IgD-negative memory B cell (primary cell): ENCODE results near the gene ZFP57. TPM values are rescaled to one million over a fixed set of nuclear protein-coding genes. Genes with fewer than 3 reads are reported as not detected.
A peak's percentile ranks its signal among the peaks of the same experiment; 100 is the strongest.

Source experiments
- H3K27ac Mint-ChIP-seq, 3 donors: one replicate each; pipeline ENCODE4 v1.8.0; 2020 to 2022; ENCODE audit warnings: mild to moderate bottlenecking in 3 of 3, mixed read lengths in 3 of 3, moderate library complexity in 1 of 3
- H3K27me3 Mint-ChIP-seq: one replicate; pipeline ENCODE4 v1.8.0; 2021; ENCODE audit warnings: mixed read lengths
- H3K36me3 Mint-ChIP-seq: one replicate; pipeline ENCODE4 v1.8.0; 2020; ENCODE audit warnings: mild to moderate bottlenecking, mixed read lengths
- H3K4me1 Mint-ChIP-seq, 3 donors: one replicate each; pipeline ENCODE4 v1.8.0; 2020 to 2022; ENCODE audit warnings: mixed read lengths in 3 of 3, mild to moderate bottlenecking in 1 of 3
- H3K4me3 Mint-ChIP-seq, 4 donors: one replicate each; pipeline ENCODE4 v1.8.0; 2020 to 2022; ENCODE audit warnings: mild to moderate bottlenecking in 4 of 4, mixed read lengths in 4 of 4, moderate library complexity in 3 of 4
- H3K9me3 Mint-ChIP-seq, 3 donors: one replicate each; pipeline ENCODE4 v1.8.0; 2020 to 2021; ENCODE audit warnings: mixed read lengths in 3 of 3, mild to moderate bottlenecking in 1 of 3
- polyA plus RNA-seq: library from polyadenylated mRNA; unstranded; fragments of 300-500 nt; fragmentation: Illumina TruSeq; gene quantifications from one replicate; pipeline ENCODE4 v1.2.3, GENCODE V29; 2021

Gene ZFP57
- polyA plus RNA-seq, 1 donor from 2014 or later, result 1.3 TPM

DNA sequence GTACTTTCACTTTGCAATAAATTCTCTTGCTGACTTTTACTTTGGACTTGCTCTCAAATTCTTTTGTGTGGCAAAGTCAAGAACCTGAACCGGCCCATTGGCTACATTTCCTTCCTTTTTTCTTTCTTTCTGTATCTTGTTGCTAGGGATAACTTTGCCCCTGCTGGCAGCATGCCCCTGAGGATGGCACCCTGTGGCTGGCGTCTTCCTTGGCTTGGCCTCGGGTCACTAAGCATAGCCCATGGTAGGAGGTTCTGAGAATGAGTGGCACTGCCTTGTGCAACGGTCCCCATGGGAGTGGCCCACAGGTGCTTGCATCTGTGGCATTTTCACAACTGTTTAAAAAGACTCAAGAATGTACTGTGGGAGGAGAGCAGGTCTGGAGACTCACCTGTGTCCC, 28.2 kb upstream of the ZFP57 start:
- Mint-ChIP-seq H3K4me1 (peaks cover 15 to 19% (median 16%) of the 10 kb centered on the region in 3 donors), H3K27me3 (peaks cover 1% of the 10 kb centered on the region), H3K36me3 (no peaks in the 10 kb centered on the region), H3K9me3 (no peaks in the 10 kb centered on the region), H3K4me3 (peak overlapping the region; percentile 6 to 89 (median 77)), H3K27ac (peak overlapping the region in 2 of 3 donors; percentile 13 to 91)

GRCh38 chr6:29708432-29709179, 27.7 kb upstream of the ZFP57 start:
- peak overlapping the region in 2 of 3 donors; percentile 48 to 91 for H3K27ac Mint-ChIP-seq
- peaks cover 15 to 19% (median 16%) of the 10 kb centered on the region in 3 donors for H3K4me1 Mint-ChIP-seq
- H3K4me3 Mint-ChIP-seq, result peak overlapping the region; percentile 6 to 89 (median 77)
- no peaks in the 10 kb centered on the region for H3K9me3 Mint-ChIP-seq
- peaks cover 6% of the 10 kb centered on the region for H3K27me3 Mint-ChIP-seq
- no peaks in the 10 kb centered on the region for H3K36me3 Mint-ChIP-seq

GRCh38 chr6:29705389-29706231, 24.7 kb upstream of the ZFP57 start:
- H3K27me3 Mint-ChIP-seq, result peaks cover 16% of the 10 kb centered on the region
- peak overlapping the region in 1 of 4 donors; percentile 24 for H3K4me3 Mint-ChIP-seq
- no peaks in the 10 kb centered on the region for H3K36me3 Mint-ChIP-seq
- H3K27ac Mint-ChIP-seq, result peak overlapping the region in 1 of 3 donors; percentile 5
- H3K4me1 Mint-ChIP-seq, result peaks cover 15 to 19% (median 17%) of the 10 kb centered on the region in 3 donors
- H3K9me3 Mint-ChIP-seq, result no peaks in the 10 kb centered on the region

DNA sequence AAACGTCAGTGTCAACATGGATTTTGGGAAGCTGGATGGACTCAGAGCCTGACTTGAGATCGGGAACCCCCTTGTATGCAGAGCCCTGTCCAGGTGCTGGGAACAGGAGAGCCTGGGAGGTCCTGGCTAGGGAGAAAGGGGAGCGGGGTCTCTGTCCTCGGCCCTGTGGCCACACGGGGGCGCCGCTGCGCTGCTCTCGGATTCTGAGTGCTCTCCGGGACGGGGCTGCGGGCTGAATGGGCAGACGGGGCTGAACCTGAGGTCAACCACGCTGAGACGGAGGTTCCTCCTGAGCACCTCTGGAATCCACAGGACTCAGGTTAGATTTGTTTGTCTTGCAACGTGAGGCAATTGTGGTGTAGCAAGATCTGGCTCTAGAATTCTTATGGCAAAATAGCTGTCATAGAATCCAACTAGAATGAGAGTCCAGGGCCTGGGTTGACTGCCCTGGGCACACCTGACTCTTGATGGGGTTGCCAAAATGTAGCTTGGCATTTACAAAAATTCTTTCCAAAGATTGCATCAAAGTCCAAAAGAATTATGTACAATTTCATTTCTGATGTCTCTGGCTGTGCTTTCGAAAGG, 21.7 kb upstream of the ZFP57 start:
- H3K27me3 Mint-ChIP-seq, result peaks cover 19% of the 10 kb centered on the region
- H3K4me3 Mint-ChIP-seq, result no peak overlapping the region
- H3K4me1 Mint-ChIP-seq, result peaks cover 2 to 4% (median 3%) of the 10 kb centered on the region in 3 donors
- no peak overlapping the region for H3K27ac Mint-ChIP-seq
- H3K36me3 Mint-ChIP-seq, result no peaks in the 10 kb centered on the region
- H3K9me3 Mint-ChIP-seq, result no peaks in the 10 kb centered on the region

DNA sequence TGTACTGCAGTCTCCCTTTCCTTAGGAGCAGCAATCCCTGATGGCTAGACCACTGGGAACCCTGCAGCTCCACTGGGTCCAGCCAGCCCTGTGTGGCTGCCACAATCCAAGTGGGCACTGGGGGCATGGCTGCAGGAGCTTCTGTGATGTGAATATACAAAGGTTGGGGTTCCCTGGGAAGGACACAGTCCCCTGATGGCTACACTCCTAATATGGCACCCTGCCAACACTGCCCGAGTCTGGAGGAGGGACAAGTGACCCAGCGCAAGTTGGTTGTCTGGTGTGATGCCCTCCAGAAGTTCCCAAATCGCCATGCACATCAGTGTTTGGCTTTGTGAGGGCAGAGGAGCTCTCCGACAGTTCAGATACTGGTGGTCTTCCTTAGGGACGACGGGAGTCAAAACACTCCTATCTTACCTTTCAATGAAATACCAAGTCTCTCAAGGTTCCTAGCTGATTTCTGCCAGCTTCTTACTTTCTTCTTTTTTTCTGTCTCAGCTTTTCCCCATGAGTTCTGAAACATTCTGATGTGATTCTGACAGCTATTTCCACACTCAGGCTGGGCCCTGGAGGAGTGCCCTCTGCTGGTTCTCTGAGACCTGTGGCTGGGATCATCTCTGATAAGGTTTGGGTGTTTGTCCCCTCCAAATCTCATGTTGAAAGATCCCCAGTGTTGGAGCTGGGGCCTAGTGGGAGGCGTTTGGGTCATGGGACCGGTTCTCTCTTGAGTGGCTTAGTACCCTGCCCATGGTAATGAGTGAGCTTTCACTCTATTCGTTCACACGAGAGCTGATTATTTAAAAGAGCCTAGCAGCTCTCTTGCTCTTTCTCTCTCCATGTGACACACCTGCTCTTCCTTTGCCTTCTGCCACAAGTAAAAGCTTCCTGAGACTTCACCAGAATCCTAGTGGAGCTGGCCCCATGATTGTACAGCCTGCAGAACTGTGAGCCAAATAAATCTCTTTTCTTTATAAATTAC, 15.5 kb upstream of the ZFP57 start:
- Mint-ChIP-seq H3K36me3 (no peaks in the 10 kb centered on the region), H3K9me3 (peaks cover 0 to 5% (median 2%) of the 10 kb centered on the region in 3 donors), H3K4me1 (peaks cover 0 to 2% (median 0%) of the 10 kb centered on the region in 3 donors), H3K27me3 (peaks cover 4% of the 10 kb centered on the region), H3K27ac (no peak overlapping the region), H3K4me3 (no peak overlapping the region)

DNA sequence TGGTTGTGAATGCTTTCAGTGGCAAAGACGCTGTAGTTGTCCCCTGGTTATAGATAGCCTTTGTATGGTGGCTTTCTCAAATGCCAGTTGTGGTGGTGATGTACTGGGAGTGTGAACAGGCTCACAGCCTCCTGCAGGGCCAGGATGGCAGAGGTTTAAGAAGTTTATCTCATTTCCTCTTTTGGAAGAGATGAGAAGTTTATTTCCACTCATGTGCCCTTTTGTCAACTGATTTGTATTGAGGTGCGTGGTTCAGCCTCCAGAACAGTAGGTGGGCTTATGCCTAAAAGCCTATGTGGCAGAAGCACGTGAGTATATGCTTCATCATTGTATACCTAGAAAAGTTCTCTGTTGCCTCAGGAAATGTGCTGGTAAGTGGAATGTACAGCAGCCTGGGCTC, 13.7 kb upstream of the ZFP57 start:
- H3K27ac Mint-ChIP-seq, result no peak overlapping the region

GRCh38 chr6:29685718-29686326, 4.9 kb upstream of the ZFP57 start:
- Mint-ChIP-seq H3K36me3 (no peaks in the 10 kb centered on the region), H3K4me3 (no peak overlapping the region), H3K4me1 (peaks cover 0 to 3% (median 0%) of the 10 kb centered on the region in 3 donors), H3K27ac (no peak overlapping the region), H3K9me3 (no peaks in the 10 kb centered on the region), H3K27me3 (peaks cover 5% of the 10 kb centered on the region)

More for the DNA sequence above, 13.7 kb upstream of the ZFP57 start:
- Mint-ChIP-seq H3K4me1 (peaks cover 0 to 2% (median 0%) of the 10 kb centered on the region in 3 donors), H3K9me3 (peaks cover 0 to 5% (median 2%) of the 10 kb centered on the region in 3 donors), H3K36me3 (no peaks in the 10 kb centered on the region), H3K4me3 (no peak overlapping the region), H3K27me3 (peaks cover 4% of the 10 kb centered on the region)

- H3K9me3 Mint-ChIP-seq, result no peaks in the 10 kb centered on the region
- H3K36me3 Mint-ChIP-seq, result no peaks in the 10 kb centered on the region
- H3K4me1 Mint-ChIP-seq, result peaks cover 5 to 10% (median 6%) of the 10 kb centered on the region in 3 donors
- H3K4me3 Mint-ChIP-seq, result no peak overlapping the region
- peaks cover 7% of the 10 kb centered on the region for H3K27me3 Mint-ChIP-seq
- H3K27ac Mint-ChIP-seq, result no peak overlapping the region
Observed at GRCh38 chr6:29681811-29682210, 859 bp upstream of the ZFP57 start.

- peaks cover 5 to 10% (median 6%) of the 10 kb centered on the region in 3 donors for H3K4me1 Mint-ChIP-seq
- peak overlapping the region in 3 of 4 donors; percentile 65 to 83 (median 74) for H3K4me3 Mint-ChIP-seq
- no peaks in the 10 kb centered on the region for H3K9me3 Mint-ChIP-seq
- H3K27me3 Mint-ChIP-seq, result peaks cover 7% of the 10 kb centered on the region
- no peaks in the 10 kb centered on the region for H3K36me3 Mint-ChIP-seq
- H3K27ac Mint-ChIP-seq, result no peak overlapping the region
Observed at GRCh38 chr6:29680416-29680815, 536 bp downstream of the ZFP57 start.

DNA sequence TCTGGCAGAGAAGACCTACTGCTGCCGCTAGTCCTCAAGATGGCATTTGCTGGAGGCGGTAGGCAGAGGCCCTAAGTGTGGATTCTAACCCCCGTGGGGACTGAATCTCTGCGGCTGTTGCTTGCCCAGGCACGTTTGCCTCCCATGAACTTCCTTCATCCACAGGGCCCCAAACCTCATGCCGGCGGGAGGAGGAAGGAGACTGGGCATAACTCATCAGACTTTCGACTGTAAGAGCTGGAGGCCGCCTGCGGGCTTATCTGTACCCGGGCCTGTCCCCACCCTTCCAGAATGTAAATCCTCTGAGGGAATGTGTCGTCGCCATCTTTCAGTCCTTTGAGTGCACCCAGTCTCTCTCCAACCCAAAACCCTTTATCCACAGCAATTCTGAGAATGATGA, 990 bp downstream of the ZFP57 start:
- peak overlapping the region in 3 of 4 donors; percentile 65 to 83 (median 74) for H3K4me3 Mint-ChIP-seq
- H3K9me3 Mint-ChIP-seq, result no peaks in the 10 kb centered on the region
- H3K27ac Mint-ChIP-seq, result no peak overlapping the region
- peaks cover 5 to 10% (median 6%) of the 10 kb centered on the region in 3 donors for H3K4me1 Mint-ChIP-seq
- H3K27me3 Mint-ChIP-seq, result peaks cover 7% of the 10 kb centered on the region
- no peaks in the 10 kb centered on the region for H3K36me3 Mint-ChIP-seq

GRCh38 chr6:29678114-29678513, 2.8 kb downstream of the ZFP57 start:
- Mint-ChIP-seq H3K4me3 (no peak overlapping the region), H3K4me1 (peaks cover 2 to 10% (median 6%) of the 10 kb centered on the region in 3 donors), H3K36me3 (no peaks in the 10 kb centered on the region), H3K27me3 (peaks cover 4% of the 10 kb centered on the region), H3K9me3 (no peaks in the 10 kb centered on the region), H3K27ac (no peak overlapping the region)

DNA sequence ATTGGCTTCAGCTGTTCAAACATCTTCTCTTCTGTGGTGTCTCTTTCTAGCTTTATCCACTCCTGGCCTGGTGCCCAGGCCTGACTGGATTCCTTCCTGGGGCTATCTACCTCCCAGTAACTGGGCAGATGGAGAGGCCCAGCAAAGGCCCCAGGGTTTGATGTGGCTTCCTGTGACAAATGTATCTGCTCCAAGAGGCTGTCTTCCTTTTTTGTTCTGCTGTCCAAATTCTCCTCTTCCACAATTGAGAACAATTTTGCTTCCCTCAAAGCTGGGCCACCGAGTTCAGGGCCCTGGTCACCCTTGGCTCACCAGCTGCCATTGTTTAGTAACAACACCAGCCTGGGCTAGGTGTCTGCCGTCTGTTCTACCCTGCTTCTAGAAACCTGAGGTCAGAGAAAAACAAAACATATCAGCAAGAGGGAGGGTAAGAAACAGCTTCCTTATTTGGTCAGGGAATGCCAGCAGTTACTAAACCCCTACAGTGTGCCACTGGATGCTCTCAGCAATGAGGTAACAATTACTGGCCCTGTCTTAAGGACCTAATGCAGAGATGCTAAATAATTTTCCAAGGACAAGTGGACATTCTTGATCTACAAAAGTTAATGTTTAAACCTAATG, 3.9 kb downstream of the ZFP57 start:
- peaks cover 2 to 10% (median 6%) of the 10 kb centered on the region in 3 donors for H3K4me1 Mint-ChIP-seq
- no peak overlapping the region for H3K4me3 Mint-ChIP-seq
- H3K27ac Mint-ChIP-seq, result no peak overlapping the region
- H3K36me3 Mint-ChIP-seq, result peaks cover 2% of the 10 kb centered on the region
- H3K27me3 Mint-ChIP-seq, result peaks cover 4% of the 10 kb centered on the region
- no peaks in the 10 kb centered on the region for H3K9me3 Mint-ChIP-seq

GRCh38 chr6:29675561-29675960, 5.4 kb downstream of the ZFP57 start:
- Mint-ChIP-seq H3K4me1 (peaks cover 2 to 10% (median 6%) of the 10 kb centered on the region in 3 donors), H3K27me3 (peaks cover 4% of the 10 kb centered on the region), H3K36me3 (peaks cover 2% of the 10 kb centered on the region), H3K9me3 (no peaks in the 10 kb centered on the region), H3K27ac (peak overlapping the region in 1 of 3 donors; percentile 59), H3K4me3 (no peak overlapping the region)
